Large intestine (tissue), 3 donors: ENCODE results near the gene TBL1X. TPM values are rescaled to one million over a fixed set of nuclear protein-coding genes. Genes with fewer than 3 reads are reported as not detected.

ENCODE experiments used
- DNase-seq, 2 donors: peaks; one replicate each; pipeline versions ENCODE4 v3.0.0 to v3.0.0-alpha.2; 2013
- H3K27ac ChIP-seq: one replicate; pipeline ENCODE4 v1.5.1; 2013; ENCODE audit warnings: low read length
- H3K27me3 ChIP-seq: 2 replicates; pipeline ENCODE4 v1.6.1; 2013; ENCODE audit warnings: low read length; ENCODE audit not compliant: control insufficient read depth, insufficient read depth
- H3K36me3 ChIP-seq: 2 replicates; pipeline ENCODE4 v1.6.1; 2013; ENCODE audit warnings: low read length; ENCODE audit not compliant: control insufficient read depth, insufficient read depth
- H3K4me1 ChIP-seq: one replicate; pipeline ENCODE4 v1.6.1; 2013; ENCODE audit warnings: low read length; ENCODE audit not compliant: control insufficient read depth, insufficient read depth
- H3K4me3 ChIP-seq: one replicate; pipeline ENCODE4 v1.5.1; 2013; ENCODE audit warnings: low read length
- H3K9me3 ChIP-seq: one replicate; pipeline ENCODE4 v1.6.1; 2013; ENCODE audit warnings: mild to moderate bottlenecking, low read depth, low read length, moderate library complexity; ENCODE audit not compliant: control insufficient read depth
- WGBS: methylation state at CpG from one replicate; pipeline ENCODE4 v1.1.5; 2013; ENCODE audit warnings: low lambda C conversion rate; ENCODE audit not compliant: insufficient coverage; 5-methylcytosine and 5-hydroxymethylcytosine counted together
- polyA plus RNA-seq: library from polyadenylated mRNA; unstranded; fragments of 120-200 nt; gene quantifications from one replicate; pipeline ENCODE4 v1.2.1, GENCODE V29; 2013

The TBL1X gene
- polyA plus RNA-seq, 1 donor: 9.6 TPM

DNA sequence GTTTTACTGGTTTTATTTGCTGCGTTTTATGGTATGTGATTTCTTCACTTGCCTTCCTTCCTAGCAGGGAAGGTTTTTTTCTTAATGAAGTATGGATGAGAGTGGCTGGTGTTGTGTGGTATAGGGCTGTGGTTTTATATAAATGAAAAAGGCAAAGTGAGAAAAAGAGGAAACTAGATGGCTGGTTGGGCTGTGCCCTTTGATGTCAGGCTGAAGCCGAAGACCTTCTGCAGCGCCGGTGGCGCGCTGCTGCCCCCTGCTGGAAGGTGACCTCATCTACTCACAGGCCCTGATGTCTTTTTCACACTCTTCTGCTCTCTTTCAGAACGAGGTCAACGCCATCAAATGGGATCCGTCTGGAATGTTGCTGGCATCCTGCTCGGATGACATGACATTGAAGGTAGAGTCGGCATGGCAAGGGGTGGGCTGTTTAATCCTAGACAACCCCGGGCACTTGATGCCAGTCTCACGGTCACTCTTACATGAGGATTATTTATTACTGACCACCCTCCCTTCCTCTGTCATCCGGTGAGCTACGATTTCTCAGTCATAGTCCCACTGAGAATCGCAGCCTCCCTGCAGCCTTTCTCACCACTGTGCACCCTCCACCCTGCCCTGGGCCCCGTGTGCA lies 244.2 kb downstream of the TBL1X start:
- peak; percentile 36 to 50 for DNase-seq
- peaks cover 2% of the 10 kb centered on the region for H3K4me1 ChIP-seq
- no peaks in the 10 kb centered on the region for H3K27me3 ChIP-seq
- H3K4me3 ChIP-seq: no peak overlapping the region
- H3K9me3 ChIP-seq: no peaks in the 10 kb centered on the region
- WGBS: no CpG with 5 or more reads among the region's 17 CpGs
- H3K27ac ChIP-seq: no peak overlapping the region
- H3K36me3 ChIP-seq: peaks cover 23% of the 10 kb centered on the region

DNA sequence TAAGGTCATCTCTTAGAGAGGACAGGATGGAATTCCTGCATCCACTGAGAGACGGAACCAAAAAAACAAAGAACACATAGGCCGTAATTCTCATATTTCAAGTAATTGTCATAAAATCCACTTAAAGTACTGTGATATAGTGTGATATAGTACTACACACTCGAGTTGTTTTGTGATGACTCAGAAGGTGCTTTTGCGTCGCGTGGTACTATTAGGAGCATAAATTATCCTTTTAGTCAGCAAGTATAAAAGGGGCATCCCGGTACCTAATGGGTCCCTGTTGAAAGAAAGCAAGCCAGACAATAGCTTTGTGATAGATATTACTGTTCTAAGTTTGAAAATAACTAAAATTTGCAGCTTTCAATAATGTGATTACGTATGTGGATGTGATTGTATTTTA lies 245.5 kb downstream of the TBL1X start:
- H3K4me3 ChIP-seq: no peak overlapping the region
- peaks cover 30% of the 10 kb centered on the region for H3K36me3 ChIP-seq
- no CpG with 5 or more reads among the region's 8 CpGs for whole genome bisulfite sequencing
- peaks cover 6% of the 10 kb centered on the region for H3K9me3 ChIP-seq
- H3K27me3 ChIP-seq: no peaks in the 10 kb centered on the region
- peaks cover 2% of the 10 kb centered on the region for H3K4me1 ChIP-seq
- no peak overlapping the region for H3K27ac ChIP-seq
- DNase-seq: no peak

DNA sequence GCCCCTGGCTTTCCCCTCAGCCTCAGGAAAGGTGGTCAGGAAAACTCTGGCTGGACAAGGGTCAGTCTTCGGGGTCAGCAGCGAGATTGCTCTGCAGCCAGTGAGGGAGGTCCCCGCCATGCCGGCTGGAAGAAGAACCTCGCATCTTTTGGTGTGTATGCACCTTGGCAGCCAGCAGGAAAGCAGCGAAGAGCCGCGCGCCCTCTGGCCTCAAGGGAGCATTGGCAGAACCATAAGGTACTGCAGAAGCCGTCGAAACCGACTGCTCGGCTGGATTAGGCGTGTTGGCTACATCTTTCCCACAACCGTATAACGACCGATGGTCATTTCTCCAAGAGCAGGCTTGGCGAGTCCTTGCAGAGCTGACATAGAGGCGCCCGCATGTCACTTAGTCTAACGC lies 252.5 kb downstream of the TBL1X start:
- H3K4me1 ChIP-seq: no peaks in the 10 kb centered on the region
- peaks cover 39% of the 10 kb centered on the region for H3K36me3 ChIP-seq
- DNase-seq: no peak
- WGBS: no CpG with 5 or more reads among the region's 21 CpGs
- no peak overlapping the region for H3K4me3 ChIP-seq
- H3K27ac ChIP-seq: no peak overlapping the region
- no peaks in the 10 kb centered on the region for H3K27me3 ChIP-seq
- H3K9me3 ChIP-seq: peaks cover 20% of the 10 kb centered on the region

DNA sequence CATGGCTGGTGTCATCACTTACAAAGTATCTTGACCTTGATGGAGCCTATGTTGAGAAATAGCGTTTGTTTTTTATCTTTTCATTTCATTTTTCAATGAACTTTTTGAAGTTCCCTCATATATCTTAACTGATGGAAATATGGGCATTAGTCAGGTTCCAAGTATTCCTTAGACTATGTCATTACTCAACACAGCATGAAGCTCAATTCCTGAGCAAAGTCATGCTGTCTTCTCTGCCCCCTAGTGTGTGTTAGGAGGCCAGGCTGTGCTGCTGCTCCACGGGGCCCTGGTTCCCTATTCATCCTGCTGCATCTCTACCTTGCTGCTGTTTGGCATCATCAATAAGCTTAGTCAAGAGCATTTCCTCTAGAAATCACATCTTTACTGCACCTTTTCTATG lies 259.9 kb downstream of the TBL1X start:
- WGBS: no CpG with 5 or more reads among the region's 2 CpGs

DNA sequence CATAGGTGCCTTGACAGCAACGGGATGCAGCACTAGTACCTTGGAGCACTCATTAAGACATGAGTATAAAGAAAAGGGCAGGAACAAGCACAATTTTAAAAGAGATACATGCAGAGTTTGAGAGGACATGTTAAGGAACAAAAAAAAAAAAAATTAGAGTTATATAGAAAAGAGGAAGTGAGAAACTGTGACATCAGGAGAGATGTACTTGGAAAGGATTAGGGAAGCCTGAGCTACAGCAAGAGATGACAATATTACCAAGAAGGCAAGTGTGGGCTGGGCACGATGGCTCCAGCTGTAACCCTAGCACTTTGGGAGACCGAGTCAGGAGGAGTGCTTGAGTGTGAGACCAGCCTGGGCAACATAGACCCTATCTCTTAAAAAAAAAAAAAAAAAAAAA lies 263.4 kb downstream of the TBL1X start:
- no peak overlapping the region for H3K27ac ChIP-seq
- no peak for DNase-seq
- H3K27me3 ChIP-seq: no peaks in the 10 kb centered on the region
- no peaks in the 10 kb centered on the region for H3K36me3 ChIP-seq
- H3K4me1 ChIP-seq: no peaks in the 10 kb centered on the region
- WGBS: 100% methylated on average over 1 of the region's 3 CpGs
- H3K4me3 ChIP-seq: no peak overlapping the region
- H3K9me3 ChIP-seq: peaks cover 11% of the 10 kb centered on the region

More for the DNA sequence above, 259.9 kb downstream of the TBL1X start:
- Histone ChIP-seq H3K27me3 (no peaks in the 10 kb centered on the region), H3K27ac (no peak overlapping the region), H3K36me3 (peaks cover 4% of the 10 kb centered on the region), H3K4me3 (no peak overlapping the region), H3K9me3 (peaks cover 14% of the 10 kb centered on the region), H3K4me1 (no peaks in the 10 kb centered on the region)
- DNase-seq: no peak

DNA sequence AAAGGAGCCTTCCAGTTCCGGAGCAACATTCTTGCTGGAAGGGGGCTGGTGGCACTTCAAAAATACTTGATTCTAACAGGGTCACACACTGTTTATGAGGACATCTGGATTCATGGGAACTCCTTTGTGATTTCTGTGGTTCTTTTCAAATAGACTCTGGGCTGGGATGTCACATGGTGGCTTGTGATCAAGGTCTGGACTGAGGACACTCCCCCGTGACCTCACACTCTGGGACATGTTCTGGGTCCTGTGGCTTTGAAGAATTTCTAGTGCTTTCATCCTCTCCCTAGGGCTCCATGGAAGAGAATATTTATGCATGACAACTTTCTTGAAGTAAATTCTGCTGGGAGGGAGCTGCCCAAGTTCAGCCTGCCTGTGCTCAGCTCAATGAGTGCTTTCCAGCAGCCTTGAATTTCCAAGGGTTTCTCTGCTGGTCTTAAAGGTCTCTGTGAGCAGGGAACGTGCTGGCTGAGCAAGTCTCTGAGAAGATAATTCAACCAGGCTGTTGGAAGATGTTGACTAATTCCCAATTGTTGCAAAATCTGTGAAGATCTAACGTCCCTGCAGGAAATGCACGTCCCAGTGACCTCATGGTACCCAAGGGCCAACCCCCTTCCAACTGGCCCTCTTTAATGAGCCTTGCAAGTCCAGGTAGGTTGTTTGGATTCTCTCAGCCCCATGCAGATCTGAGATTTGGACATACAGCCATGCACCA lies 264.5 kb downstream of the TBL1X start:
- Histone ChIP-seq H3K9me3 (peaks cover 12% of the 10 kb centered on the region), H3K4me1 (no peaks in the 10 kb centered on the region), H3K27me3 (no peaks in the 10 kb centered on the region), H3K27ac (no peak overlapping the region), H3K36me3 (no peaks in the 10 kb centered on the region), H3K4me3 (no peak overlapping the region)
- peak in 1 of 2 donors; percentile 23 for DNase-seq
- WGBS: no CpG with 5 or more reads among the region's 5 CpGs

DNA sequence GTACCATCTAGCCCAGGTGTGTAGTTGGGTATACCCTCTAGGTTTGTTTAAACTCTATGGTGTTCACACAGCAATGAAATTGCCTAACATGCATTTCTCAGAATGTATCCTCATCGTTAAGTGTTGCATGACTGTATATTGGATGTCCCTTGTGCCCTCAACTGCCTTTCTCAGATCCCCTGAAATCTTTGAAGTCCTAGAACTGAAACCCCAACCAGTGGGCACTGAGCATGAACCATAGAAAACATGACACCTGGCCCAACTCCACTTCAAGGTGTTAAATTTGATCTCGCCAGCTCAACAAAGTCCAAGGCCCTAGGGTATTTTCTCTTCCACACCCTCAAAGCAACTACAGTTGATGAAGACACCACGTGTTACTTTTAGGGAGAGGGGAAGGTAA lies 265.2 kb downstream of the TBL1X start:
- Histone ChIP-seq H3K36me3 (no peaks in the 10 kb centered on the region), H3K9me3 (peaks cover 12% of the 10 kb centered on the region), H3K27ac (no peak overlapping the region), H3K4me1 (no peaks in the 10 kb centered on the region), H3K4me3 (no peak overlapping the region), H3K27me3 (no peaks in the 10 kb centered on the region)
- no CpG with 5 or more reads among the region's 3 CpGs for WGBS
- DNase-seq: peak in 1 of 2 donors; percentile 30

DNA sequence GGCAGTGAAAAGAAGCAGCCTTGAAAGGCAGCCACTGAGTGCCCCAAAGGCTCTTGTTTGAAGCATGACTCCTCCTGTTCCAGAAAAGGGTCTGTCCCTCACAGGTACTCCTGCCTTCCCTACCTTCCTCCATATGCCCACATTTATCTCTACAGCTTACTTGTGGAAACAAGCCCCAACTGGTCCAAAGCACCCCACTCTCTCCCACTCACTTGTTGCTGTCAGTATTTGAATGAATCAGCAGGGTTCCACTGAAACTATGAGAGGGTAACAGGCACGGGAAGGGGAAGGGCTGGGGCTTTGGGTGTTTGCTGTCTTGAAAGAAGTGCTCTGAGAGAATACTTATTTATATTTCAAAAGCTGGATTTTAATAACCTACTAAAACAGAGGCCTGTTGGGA lies 265.9 kb downstream of the TBL1X start:
- DNase-seq: no peak
- WGBS: no CpG with 5 or more reads among the region's 1 CpG
- no peaks in the 10 kb centered on the region for H3K4me1 ChIP-seq
- no peak overlapping the region for H3K4me3 ChIP-seq
- H3K27me3 ChIP-seq: no peaks in the 10 kb centered on the region
- peaks cover 12% of the 10 kb centered on the region for H3K9me3 ChIP-seq
- no peak overlapping the region for H3K27ac ChIP-seq
- no peaks in the 10 kb centered on the region for H3K36me3 ChIP-seq

DNA sequence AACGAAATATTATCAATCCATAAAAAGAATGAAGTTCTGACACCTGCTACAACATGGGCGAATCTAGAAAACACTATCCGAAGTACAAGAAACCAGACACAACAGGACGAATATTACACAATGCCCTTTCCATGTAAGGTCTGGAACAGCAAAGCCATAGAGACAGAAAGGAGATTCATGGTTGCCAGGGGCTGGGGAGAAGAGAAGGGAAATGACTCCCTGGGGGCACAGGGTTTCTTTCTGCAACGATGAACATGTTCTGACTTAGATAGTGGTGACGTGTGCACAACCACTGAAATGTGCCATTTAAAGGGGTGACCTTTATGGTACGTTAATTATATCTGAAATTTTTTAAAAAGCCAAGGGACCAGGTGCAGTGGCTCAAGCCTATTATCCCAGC lies 272.5 kb downstream of the TBL1X start:
- no CpG with 5 or more reads among the region's 7 CpGs for WGBS
- no peak overlapping the region for H3K27ac ChIP-seq
- no peaks in the 10 kb centered on the region for H3K4me1 ChIP-seq
- H3K27me3 ChIP-seq: no peaks in the 10 kb centered on the region
- H3K9me3 ChIP-seq: peaks cover 8% of the 10 kb centered on the region
- H3K4me3 ChIP-seq: no peak overlapping the region
- no peak for DNase-seq
- H3K36me3 ChIP-seq: no peaks in the 10 kb centered on the region

DNA sequence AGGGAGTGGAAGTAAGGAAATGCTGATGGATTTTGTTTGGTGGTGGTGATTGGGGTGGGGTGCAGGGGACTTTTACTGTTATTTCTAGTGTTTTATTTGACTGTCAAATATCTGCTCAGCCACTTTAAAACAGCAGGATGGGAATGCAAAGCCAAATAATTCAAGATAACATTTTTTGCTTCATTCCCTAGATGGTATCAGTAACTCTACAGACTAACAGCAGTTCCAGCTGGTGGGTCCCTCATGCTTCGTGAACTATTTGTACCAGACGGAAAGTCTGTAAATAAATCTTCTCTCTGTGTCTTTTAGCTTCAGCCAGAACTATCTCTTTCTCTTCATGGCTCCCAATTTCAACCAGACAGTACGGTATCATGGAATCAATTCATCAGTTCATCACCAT lies 273.3 kb downstream of the TBL1X start:
- H3K4me1 ChIP-seq: no peaks in the 10 kb centered on the region
- WGBS: 80% methylated on average over 1 of the region's 3 CpGs

DNA sequence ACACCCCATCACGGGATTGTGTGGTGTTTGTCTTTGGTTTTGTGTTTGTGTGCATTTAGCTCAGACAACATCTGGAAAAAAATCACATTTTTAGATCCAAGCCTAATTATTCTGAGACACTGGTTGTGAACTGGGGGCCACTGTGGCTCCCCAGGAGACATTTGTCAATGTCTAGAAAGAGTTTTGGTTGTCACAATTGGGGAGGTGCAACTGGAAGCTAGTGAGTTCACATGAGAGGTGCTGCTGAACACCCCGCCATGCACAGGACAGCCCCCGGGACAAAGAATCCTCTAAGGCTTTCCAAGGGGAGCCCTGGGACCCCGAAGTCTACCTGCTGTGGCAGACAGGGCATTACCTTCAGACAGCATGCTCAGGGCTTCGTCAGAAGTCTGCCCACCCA lies 274.3 kb downstream of the TBL1X start:
- no peak for DNase-seq
- H3K4me3 ChIP-seq: no peak overlapping the region
- H3K27me3 ChIP-seq: no peaks in the 10 kb centered on the region
- no peak overlapping the region for H3K27ac ChIP-seq
- H3K4me1 ChIP-seq: no peaks in the 10 kb centered on the region
- no CpG with 5 or more reads among the region's 5 CpGs for WGBS
- H3K36me3 ChIP-seq: no peaks in the 10 kb centered on the region
- H3K9me3 ChIP-seq: no peaks in the 10 kb centered on the region

More for the DNA sequence above, 273.3 kb downstream of the TBL1X start:
- Histone ChIP-seq H3K36me3 (no peaks in the 10 kb centered on the region), H3K27me3 (no peaks in the 10 kb centered on the region), H3K9me3 (peaks cover 3% of the 10 kb centered on the region), H3K27ac (no peak overlapping the region), H3K4me3 (no peak overlapping the region)
- DNase-seq: no peak
